ENCODE data around the gene MARK3. TPM values are rescaled to one million over a fixed set of nuclear protein-coding genes. Genes with fewer than 3 reads are reported as not detected.

Gene MARK3
- total and polyA plus RNA-seq, 2 donors from 2014 or later: 39.8 to 83.1 TPM

- Histone ChIP-seq H3K9me3 (ENCODE audit: control insufficient read depth in 2 of 3, insufficient read depth in 1 of 3, low read length in 3 of 3) (no peaks in the 10 kb centered on the region), H3K27me3 (ENCODE audit: control insufficient read depth, insufficient read depth, low read length) (no peaks in the 10 kb centered on the region), H3K9ac (ENCODE audit: low read length in 3 of 3) (no peak overlapping the region), H3K36me3 (ENCODE audit: control insufficient read depth in 2 of 3, insufficient read depth in 3 of 3, low read length in 3 of 3) (no peaks in the 10 kb centered on the region), H3K4me3 (ENCODE audit: low read length in 3 of 3) (no peak overlapping the region), H3K4me1 (ENCODE audit: control insufficient read depth in 2 of 3, insufficient read depth in 2 of 3, low read depth in 1 of 3, low read length in 3 of 3) (peaks cover 0 to 15% (median 7%) of the 10 kb centered on the region in 3 donors), H3K27ac (ENCODE audit: low read depth in 2 of 2, low read length in 2 of 2) (no peak overlapping the region)
- peak in 1 of 5 donors; percentile 68 for DNase-seq
- no peak for FAIRE-seq
- no peak for TF ChIP-seq CTCF (IDR thresholded peaks at IDR 0.05; ENCODE audit: borderline replicate concordance, extremely low read depth, insufficient read depth)
- intact Hi-C loops (cut with DNase I): no loop called here
Measured at GRCh38 chr14:103534576-103535061, 149.4 kb downstream of the MARK3 start.

GRCh38 chr14:103535081-103535890 lies 150.1 kb downstream of the MARK3 start:
- Histone ChIP-seq H3K9ac (ENCODE audit: low read length in 3 of 3) (no peak overlapping the region), H3K4me3 (ENCODE audit: low read length in 3 of 3) (no peak overlapping the region), H3K27me3 (ENCODE audit: control insufficient read depth, insufficient read depth, low read length) (no peaks in the 10 kb centered on the region), H3K27ac (ENCODE audit: low read depth in 2 of 2, low read length in 2 of 2) (no peak overlapping the region), H3K36me3 (ENCODE audit: control insufficient read depth in 2 of 3, insufficient read depth in 3 of 3, low read length in 3 of 3) (no peaks in the 10 kb centered on the region), H3K4me1 (ENCODE audit: control insufficient read depth in 2 of 3, insufficient read depth in 2 of 3, low read depth in 1 of 3, low read length in 3 of 3) (peaks cover 0 to 9% (median under 1%) of the 10 kb centered on the region in 3 donors), H3K9me3 (ENCODE audit: control insufficient read depth in 2 of 3, insufficient read depth in 1 of 3, low read length in 3 of 3) (no peaks in the 10 kb centered on the region)
- intact Hi-C loops (cut with DNase I): no loop called here
- TF ChIP-seq CTCF (IDR thresholded peaks at IDR 0.05; ENCODE audit: borderline replicate concordance, extremely low read depth, insufficient read depth): no peak
- FAIRE-seq (no peak), DNase-seq (peak in 1 of 5 donors; percentile 77)

GRCh38 chr14:103535891-103536565 lies 150.8 kb downstream of the MARK3 start:
- Histone ChIP-seq H3K9ac (ENCODE audit: low read length in 3 of 3) (no peak overlapping the region), H3K4me1 (ENCODE audit: control insufficient read depth in 2 of 3, insufficient read depth in 2 of 3, low read depth in 1 of 3, low read length in 3 of 3) (peaks cover 0 to 6% (median 0%) of the 10 kb centered on the region in 3 donors), H3K27ac (ENCODE audit: low read depth in 2 of 2, low read length in 2 of 2) (no peak overlapping the region), H3K9me3 (ENCODE audit: control insufficient read depth in 2 of 3, insufficient read depth in 1 of 3, low read length in 3 of 3) (no peaks in the 10 kb centered on the region), H3K36me3 (ENCODE audit: control insufficient read depth in 2 of 3, insufficient read depth in 3 of 3, low read length in 3 of 3) (no peaks in the 10 kb centered on the region), H3K4me3 (ENCODE audit: low read length in 3 of 3) (no peak overlapping the region), H3K27me3 (ENCODE audit: control insufficient read depth, insufficient read depth, low read length) (no peaks in the 10 kb centered on the region)
- no peak for TF ChIP-seq CTCF (IDR thresholded peaks at IDR 0.05; ENCODE audit: borderline replicate concordance, extremely low read depth, insufficient read depth)
- no peak for FAIRE-seq
- intact Hi-C loops (cut with DNase I): no loop called here
- DNase-seq: peak in 1 of 5 donors; percentile 70
